GM18505 (cell line): ENCODE measurements around the gene TAF15.

Source experiments
- ATAC-seq: cut with Tn5 transposase; IDR thresholded peaks from one replicate; pipeline ENCODE4 v1.9.1; 2021; ENCODE audit not compliant: unreplicated experiment
- POLR2A ChIP-seq: IDR thresholded peaks from 4 replicates; pipeline ENCODE4 v1.6.1; 2011; ENCODE audit warnings: borderline replicate concordance; ENCODE audit not compliant: insufficient read depth, insufficient read length; ENCODE audit errors: extremely low read depth

TAF15 gene

GRCh38 chr17:35812456-35812855 is 3.2 kb downstream of the TAF15 start:
- no peak for ATAC-seq
- no peak for TF ChIP-seq POLR2A

DNA sequence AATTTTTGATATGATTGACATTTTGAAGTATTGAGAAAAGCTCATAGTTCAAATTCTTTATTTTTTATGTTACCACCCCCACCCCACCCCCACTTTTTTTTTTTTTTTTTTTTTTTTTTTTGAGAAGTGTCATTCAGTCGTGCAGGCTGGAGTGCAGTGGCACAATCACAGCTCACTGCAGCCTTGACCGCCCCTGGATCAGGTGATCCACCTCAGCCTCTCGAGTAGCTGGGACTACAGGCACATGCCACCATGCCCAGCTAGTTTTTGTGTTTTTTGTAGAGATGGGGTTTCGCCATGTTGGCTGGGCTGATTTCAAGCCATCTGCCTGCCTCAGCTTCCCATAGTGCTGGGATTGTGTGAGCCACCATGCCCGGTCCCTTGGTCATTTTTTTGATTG is 7.4 kb downstream of the TAF15 start:
- no peak for ATAC-seq
- no peak for TF ChIP-seq POLR2A

DNA sequence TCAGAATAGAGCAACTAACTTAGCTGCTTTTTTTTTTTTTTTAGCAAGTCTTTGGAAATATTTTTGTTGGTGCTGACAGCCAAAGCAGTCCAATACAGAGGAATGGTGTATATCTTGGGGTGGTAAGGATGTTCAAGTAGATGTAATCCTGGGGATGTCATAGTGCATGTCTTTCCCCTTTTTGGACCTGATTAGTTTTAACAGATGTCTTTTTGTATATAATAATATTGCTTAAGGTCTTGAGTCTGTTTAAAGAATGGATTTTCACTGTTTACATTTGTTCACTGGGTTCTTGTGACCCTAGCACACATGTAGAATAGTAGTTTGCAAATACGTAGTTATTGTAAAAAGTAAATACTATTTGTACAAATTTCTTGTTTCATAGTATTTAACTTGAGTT is 7.9 kb downstream of the TAF15 start:
- no peak for ATAC-seq
- TF ChIP-seq POLR2A = no peak

DNA sequence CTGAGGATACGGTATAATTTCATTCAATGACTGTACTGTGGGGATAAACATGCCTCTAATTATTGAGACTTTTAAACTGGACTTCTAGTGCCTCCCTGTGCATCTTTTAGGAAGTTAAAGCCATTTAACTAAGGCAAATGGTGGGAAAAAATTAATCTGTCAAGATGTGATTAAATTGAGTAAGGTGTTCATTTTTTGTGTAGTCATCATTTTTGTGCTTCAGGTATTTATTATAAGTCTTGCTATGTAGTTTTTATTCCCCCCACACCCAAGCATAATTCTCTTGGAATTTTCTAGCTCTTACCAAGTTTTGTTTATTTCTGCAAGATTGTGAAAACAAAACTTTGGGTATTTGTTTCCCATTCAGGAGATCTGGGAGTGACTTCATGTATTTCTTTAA is 10.2 kb downstream of the TAF15 start:
- TF ChIP-seq POLR2A = no peak
- ATAC-seq = no peak

DNA sequence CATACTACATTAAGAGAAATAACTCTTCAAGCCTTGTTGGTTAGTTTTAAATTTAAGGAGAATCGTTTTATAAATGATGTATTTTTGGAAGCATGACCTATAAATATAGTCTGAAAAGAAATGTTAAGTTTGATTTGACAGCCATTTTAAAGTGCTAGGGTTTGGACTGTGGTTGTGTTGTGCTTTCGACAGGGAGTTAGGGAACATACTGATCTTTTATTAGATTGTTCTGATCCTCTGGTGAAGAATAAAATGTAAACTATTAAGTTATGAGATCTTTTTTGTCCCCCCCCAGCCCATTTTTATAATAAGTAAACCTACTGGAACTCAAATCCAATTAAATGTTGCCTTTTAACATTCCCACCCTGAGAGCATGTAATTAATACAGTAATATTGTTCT is 12.0 kb downstream of the TAF15 start:
- ATAC-seq = no peak
- no peak for TF ChIP-seq POLR2A

DNA sequence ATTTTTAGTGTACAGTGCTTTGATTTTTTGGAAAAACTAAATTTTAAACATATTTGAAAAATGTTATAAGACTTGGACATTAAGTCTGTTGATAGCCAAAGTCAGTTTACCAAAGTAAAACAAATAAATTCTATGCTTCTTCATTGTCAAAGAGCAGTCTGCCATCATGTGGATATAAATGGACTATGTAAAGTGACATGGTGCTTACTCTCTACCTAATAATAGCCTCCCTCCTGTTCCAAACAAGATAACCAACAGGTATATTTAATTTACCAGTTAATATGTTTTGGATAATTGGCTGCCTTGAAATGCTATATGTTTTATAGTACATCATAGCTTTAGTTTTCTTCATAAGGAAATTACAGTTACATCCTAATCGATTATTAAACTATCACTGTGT is 15.9 kb downstream of the TAF15 start:
- no peak for ATAC-seq
- no peak for TF ChIP-seq POLR2A

DNA sequence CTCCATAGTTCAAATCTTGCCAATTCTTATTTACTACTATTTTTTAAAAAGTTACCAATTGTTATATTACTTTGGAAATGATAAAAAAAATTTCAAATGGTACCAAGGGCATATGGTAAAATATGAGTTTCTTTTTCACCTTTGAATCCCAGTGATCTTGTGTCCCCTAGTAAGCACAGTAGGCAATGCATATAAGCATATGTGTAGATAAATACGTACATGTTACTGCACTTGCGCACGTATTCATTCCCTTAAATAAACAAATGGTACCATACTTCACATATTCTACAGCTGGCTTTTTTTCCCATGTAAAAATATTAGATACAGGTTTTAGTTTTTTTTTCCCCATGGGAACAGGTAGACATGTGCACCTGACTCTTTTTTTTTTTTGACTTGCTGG is 31.8 kb downstream of the TAF15 start:
- no peak for TF ChIP-seq POLR2A
- ATAC-seq = no peak

DNA sequence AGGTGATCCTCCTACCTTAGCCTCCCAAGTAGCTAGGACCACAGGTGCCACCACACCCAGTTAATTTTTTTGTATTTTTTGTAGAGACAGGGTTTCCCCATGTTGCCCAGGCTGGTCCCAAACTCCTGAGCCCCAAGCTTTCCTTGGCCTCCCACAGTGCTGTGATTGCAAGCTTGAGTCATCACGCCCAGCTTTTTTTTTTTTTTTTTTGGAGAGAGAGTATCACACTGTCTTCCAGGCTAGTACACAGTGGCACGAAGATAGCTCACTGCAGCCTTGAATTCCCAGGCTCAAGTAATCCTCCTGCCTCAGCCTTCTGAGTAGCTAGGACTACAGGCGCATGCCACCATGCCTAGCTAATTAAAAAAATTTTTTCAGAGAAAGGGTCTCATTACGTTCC is 32.2 kb downstream of the TAF15 start:
- no peak for TF ChIP-seq POLR2A
- ATAC-seq = no peak

GRCh38 chr17:35842239-35842638 is 33.0 kb downstream of the TAF15 start:
- ATAC-seq = no peak
- TF ChIP-seq POLR2A = no peak

DNA sequence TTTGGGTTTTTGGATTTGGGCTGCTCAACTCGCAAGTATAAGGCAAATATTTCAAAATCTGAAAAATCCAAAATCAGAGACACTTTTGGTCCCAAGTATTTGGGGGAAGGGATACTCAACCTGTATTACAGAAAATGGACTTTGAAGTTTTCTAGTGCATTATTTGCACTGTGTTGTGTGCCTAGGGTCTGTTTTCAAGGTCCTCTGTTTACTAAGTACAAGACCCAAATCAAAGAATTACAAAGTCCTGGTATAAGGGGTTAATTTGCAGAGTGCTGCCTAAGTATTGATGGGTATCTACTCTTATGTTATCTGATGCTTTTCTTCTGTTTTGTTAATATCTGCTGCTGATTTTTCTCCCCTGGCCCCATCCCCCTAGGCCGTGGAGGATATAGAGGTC is 34.4 kb downstream of the TAF15 start:
- TF ChIP-seq POLR2A = no peak
- ATAC-seq = no peak

DNA sequence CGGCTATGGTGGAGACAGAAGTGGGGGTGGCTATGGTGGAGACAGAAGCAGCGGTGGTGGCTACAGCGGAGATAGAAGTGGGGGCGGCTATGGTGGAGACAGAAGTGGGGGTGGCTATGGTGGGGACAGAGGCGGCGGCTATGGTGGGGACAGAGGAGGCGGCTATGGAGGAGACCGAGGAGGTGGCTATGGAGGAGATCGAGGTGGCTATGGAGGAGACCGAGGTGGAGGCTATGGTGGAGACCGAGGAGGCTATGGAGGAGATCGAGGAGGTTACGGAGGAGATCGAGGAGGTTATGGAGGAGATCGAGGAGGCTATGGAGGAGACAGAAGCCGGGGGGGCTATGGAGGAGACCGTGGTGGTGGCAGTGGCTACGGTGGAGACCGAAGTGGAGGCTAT is 35.3 kb downstream of the TAF15 start:
- TF ChIP-seq POLR2A = no peak
- ATAC-seq = no peak

- no peak for ATAC-seq
- no peak for TF ChIP-seq POLR2A
Observed at GRCh38 chr17:35846055-35846809, 36.9 kb downstream of the TAF15 start.

GRCh38 chr17:35847006-35847405 is 37.7 kb downstream of the TAF15 start:
- no peak for TF ChIP-seq POLR2A
- ATAC-seq = no peak

DNA sequence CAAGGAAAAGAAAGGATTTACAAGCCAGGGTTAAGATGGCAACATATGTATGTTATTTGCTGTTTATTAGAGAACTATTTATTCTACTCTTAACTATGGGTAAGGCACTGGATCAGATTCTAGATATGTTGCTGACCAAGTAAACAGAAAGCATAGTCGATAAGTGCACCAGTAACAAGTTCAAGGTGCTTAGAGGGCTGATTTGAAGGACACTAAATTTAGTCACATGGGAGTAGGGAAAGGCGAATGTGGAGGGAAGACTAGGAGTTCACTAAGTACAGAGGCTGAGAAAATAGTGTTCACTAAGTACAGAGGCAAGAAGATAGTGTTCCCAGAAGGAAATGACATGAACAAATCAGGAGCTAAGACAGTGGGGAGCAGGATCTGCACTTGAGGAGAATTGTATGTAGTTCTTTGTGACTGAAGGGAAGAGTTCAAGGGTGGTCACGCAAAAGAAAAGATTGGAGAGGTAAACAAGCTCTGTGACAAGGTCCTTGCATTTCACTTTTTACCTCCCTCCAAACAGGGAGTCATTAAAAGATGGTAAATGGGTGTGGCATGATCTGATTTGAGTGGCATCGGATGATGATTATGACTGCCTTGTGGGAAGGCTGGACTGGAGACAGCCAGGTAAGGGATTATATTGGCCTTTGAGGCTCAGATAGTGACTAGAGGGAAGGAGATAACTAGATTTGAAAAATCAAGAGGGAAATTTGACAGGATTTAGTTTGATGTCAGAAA is 38.5 kb downstream of the TAF15 start:
- no peak for TF ChIP-seq POLR2A
- ATAC-seq = no peak
